OCI-LY3 (cell line): Measurements from ENCODE around the gene CSDE1.

ENCODE experiments used
- EZH2phosphoT487 ChIP-seq: fragments of 200-600 bp; shearing (Covaris generic); IDR thresholded peaks from 2 replicates; pipeline ENCODE4 v1.6.1; 2018; ENCODE audit warnings: antibody characterized with exemption, mixed run types, low read depth
- TF ChIP-seq, protein P1 (sequence below): fragments of 200-600, 300-600 bp; sonication (generic); IDR thresholded peaks from 2 replicates; pipeline ENCODE4 v1.5.1; 2014; ENCODE audit warnings: antibody characterized with exemption, low read length, low read depth

DNA sequence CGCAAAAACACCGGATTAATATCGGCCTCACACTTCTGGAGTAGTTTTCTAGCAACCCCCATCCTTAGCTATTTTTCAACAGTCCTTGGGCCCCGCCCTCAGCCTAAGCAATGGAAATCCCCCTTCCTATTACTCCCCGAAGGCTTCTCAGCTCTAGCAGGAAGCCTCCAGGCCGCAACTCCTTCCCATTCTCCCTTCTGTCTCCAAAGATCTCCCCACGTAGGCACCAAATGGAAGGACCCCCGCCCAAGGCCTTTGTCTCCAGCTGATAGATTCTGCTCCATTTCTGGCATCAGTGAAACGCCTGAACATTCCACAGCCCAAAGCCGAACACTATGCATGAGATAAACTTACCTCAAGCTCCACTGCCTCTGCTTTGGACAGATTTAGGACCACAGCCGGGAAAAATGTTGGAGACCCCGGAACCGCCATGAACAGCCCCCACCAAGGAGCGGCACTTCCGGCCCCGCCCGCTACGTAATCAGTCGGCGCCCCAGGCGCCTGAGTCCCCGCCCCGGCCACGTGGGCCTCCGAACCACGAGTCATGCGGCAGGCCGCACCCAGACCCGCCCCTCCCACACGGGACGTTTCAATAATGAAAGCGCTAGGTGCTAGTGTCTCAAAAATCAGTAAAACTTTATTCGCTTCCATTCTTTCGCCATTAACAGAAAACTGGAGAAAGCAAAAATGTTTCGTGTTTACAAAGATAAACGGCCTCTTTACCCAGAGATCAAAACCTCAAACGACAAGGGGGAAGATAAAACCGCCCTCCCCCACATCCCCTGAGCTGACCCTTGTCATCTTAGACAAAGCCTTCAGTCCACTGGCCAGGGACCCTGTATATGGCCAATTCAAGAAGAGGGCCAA lies 41.2 kb downstream of the CSDE1 start, which contains the start of gene NRAS:
- TF ChIP-seq, protein P1, sequence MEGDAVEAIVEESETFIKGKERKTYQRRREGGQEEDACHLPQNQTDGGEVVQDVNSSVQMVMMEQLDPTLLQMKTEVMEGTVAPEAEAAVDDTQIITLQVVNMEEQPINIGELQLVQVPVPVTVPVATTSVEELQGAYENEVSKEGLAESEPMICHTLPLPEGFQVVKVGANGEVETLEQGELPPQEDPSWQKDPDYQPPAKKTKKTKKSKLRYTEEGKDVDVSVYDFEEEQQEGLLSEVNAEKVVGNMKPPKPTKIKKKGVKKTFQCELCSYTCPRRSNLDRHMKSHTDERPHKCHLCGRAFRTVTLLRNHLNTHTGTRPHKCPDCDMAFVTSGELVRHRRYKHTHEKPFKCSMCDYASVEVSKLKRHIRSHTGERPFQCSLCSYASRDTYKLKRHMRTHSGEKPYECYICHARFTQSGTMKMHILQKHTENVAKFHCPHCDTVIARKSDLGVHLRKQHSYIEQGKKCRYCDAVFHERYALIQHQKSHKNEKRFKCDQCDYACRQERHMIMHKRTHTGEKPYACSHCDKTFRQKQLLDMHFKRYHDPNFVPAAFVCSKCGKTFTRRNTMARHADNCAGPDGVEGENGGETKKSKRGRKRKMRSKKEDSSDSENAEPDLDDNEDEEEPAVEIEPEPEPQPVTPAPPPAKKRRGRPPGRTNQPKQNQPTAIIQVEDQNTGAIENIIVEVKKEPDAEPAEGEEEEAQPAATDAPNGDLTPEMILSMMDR: no peak
- TF ChIP-seq EZH2phosphoT487: no peak
